H1 (cell line): ENCODE measurements around the gene DIAPH1. TPM values are rescaled to one million over a fixed set of nuclear protein-coding genes. Genes with fewer than 3 reads are reported as not detected.

Experiments used
- CTCF ChIA-PET: fragments of 300-600 bp; sonication (Branson Sonifier 250); formaldehyde crosslinking; loops from one replicate; lab custom pipeline; 2021; ENCODE audit not compliant: partially characterized antibody; lab: Charles Lee
- POLR2A ChIA-PET: fragments of 300-600 bp; sonication (Branson Sonifier 250); formaldehyde crosslinking; loops from one replicate; lab custom pipeline; 2021; ENCODE audit warnings: inconsistent platforms; ENCODE audit not compliant: partially characterized antibody; lab: Charles Lee
- DNase-seq, 2 experiments: peaks; one replicate each; pipeline versions ENCODE4 v3.0.0 to v3.0.0-alpha.2; 2010 to 2022; ENCODE audit warnings: low spot score in 2 of 2, low read depth in 1 of 2, mixed read lengths in 1 of 2
- FAIRE-seq: peaks from 2 replicates; lab custom pipeline; 2011; peaks lifted over from hg19 to GRCh38; lab: Jason Lieb, UNC
- H2AFZ ChIP-seq: 2 replicates; pipeline ENCODE4 v1.8.1; 2012; ENCODE audit warnings: low read length, inconsistent platforms
- H2AK5ac ChIP-seq: 2 replicates; pipeline ENCODE4 v1.6.1; 2013; ENCODE audit warnings: low read depth, low read length
- H2BK120ac ChIP-seq: replicated peaks from 2 replicates; pipeline ENCODE3; 2013; ENCODE audit warnings: low read depth, low read length, inconsistent platforms
- H2BK12ac ChIP-seq: 2 replicates; pipeline ENCODE4 v1.6.1; 2013; ENCODE audit warnings: low read depth, low read length
- H2BK15ac ChIP-seq: 2 replicates; pipeline ENCODE4 v1.6.1; 2013; ENCODE audit warnings: low read length
- H2BK20ac ChIP-seq: 2 replicates; pipeline ENCODE4 v1.6.1; 2013; ENCODE audit warnings: low read length
- H2BK5ac ChIP-seq: 2 replicates; pipeline ENCODE4 v1.6.1; 2013; ENCODE audit warnings: low read depth, low read length
- H3K14ac ChIP-seq: 2 replicates; pipeline ENCODE4 v1.6.1; 2013; ENCODE audit warnings: inconsistent platforms; ENCODE audit not compliant: insufficient read length
- H3K18ac ChIP-seq: 2 replicates; pipeline ENCODE4 v1.6.1; 2013; ENCODE audit warnings: low read length; ENCODE audit errors: extremely low read depth
- H3K23ac ChIP-seq: 2 replicates; pipeline ENCODE4 v1.6.1; 2013; ENCODE audit warnings: inconsistent platforms; ENCODE audit not compliant: insufficient read length
- H3K23me2 ChIP-seq: 2 replicates; pipeline ENCODE4 v1.6.1; 2013; ENCODE audit warnings: low read depth, low read length
- H3K27ac ChIP-seq: 2 replicates; pipeline ENCODE4 v1.6.1; 2011; ENCODE audit warnings: low read depth, low read length, inconsistent platforms
- H3K27me3 ChIP-seq, 4 experiments: replicated peaks in 1 of 4; 1 replicate in 1 of 4; 2 replicates in 3 of 4; pipeline versions ENCODE4 v1.6.1 to v1.8.1; 2011 to 2013; ENCODE audit warnings: low read length in 3 of 4, mild to moderate bottlenecking in 3 of 4, inconsistent platforms in 2 of 4, mixed read lengths in 2 of 4, moderate library complexity in 1 of 4; ENCODE audit not compliant: control insufficient read depth in 3 of 4, insufficient read depth in 3 of 4; ENCODE audit errors: extremely low read depth in 1 of 4
- H3K36me3 ChIP-seq, 4 experiments: 2 replicates each; pipeline versions ENCODE4 v1.6.1 to v1.8.1; 2011 to 2013; ENCODE audit warnings: mild to moderate bottlenecking in 4 of 4, low read length in 3 of 4, moderate library complexity in 2 of 4, control low read depth in 1 of 4, inconsistent platforms in 1 of 4; ENCODE audit not compliant: insufficient read depth in 4 of 4, control insufficient read depth in 2 of 4
- H3K4ac ChIP-seq: replicated peaks from 2 replicates; pipeline ENCODE3; 2013; ENCODE audit warnings: low read length, low read depth, mixed read lengths, inconsistent platforms; ENCODE audit not compliant: insufficient read length
- H3K4me1 ChIP-seq, 4 experiments: replicated peaks in 1 of 4; 1 replicate in 1 of 4; 2 replicates in 3 of 4; pipeline versions ENCODE4 v1.6.1 to v1.8.1; 2011 to 2013; ENCODE audit warnings: low read length in 3 of 4, inconsistent platforms in 2 of 4, mixed read lengths in 1 of 4; ENCODE audit not compliant: insufficient read depth in 4 of 4, control insufficient read depth in 3 of 4
- H3K4me2 ChIP-seq, 2 experiments: 2 replicates each; pipeline versions ENCODE4 v1.6.1 to v1.8.1; 2011 to 2013; ENCODE audit warnings: low read depth in 2 of 2, low read length in 2 of 2, control low read depth in 1 of 2, inconsistent platforms in 1 of 2, mild to moderate bottlenecking in 1 of 2; ENCODE audit not compliant: insufficient read depth in 1 of 2
- H3K4me3 ChIP-seq, 4 experiments: fragments of 200-600, 300-600 bp in 1 of 4; sonication (generic), shearing (Covaris generic), sonication (Bioruptor Twin) in 1 of 4; 2 replicates each; pipeline versions ENCODE4 v1.5.1 to v1.8.1; 2011 to 2016; ENCODE audit warnings: low read length in 4 of 4, low read depth in 3 of 4, control low read depth in 2 of 4, inconsistent platforms in 2 of 4, mild to moderate bottlenecking in 2 of 4, mixed read lengths in 1 of 4, moderate library complexity in 1 of 4; ENCODE audit not compliant: insufficient read depth in 2 of 4; ENCODE audit errors: extremely low read depth in 1 of 4
- H3K56ac ChIP-seq: replicated peaks from 2 replicates; pipeline ENCODE3; 2013; ENCODE audit warnings: low read depth, mild to moderate bottlenecking, mixed read lengths, low read length, inconsistent platforms; ENCODE audit not compliant: insufficient read length
- H3K79me1 ChIP-seq: 2 replicates; pipeline ENCODE4 v1.6.1; 2013; ENCODE audit warnings: low read depth, low read length, control low read depth
- H3K79me2 ChIP-seq, 2 experiments: 2 replicates each; pipeline versions ENCODE4 v1.6.1 to v1.8.1; 2012 to 2013; ENCODE audit warnings: low read length in 2 of 2, mild to moderate bottlenecking in 2 of 2, inconsistent platforms in 1 of 2; ENCODE audit not compliant: insufficient read depth in 2 of 2, control insufficient read depth in 1 of 2
- H3K9ac ChIP-seq, 4 experiments: replicated peaks in 1 of 4; 1 replicate in 1 of 4; 2 replicates in 3 of 4; pipeline versions ENCODE4 v1.6.1 to v1.8.1; 2011 to 2013; ENCODE audit warnings: low read depth in 3 of 4, low read length in 3 of 4, control low read depth in 2 of 4, mild to moderate bottlenecking in 2 of 4, moderate library complexity in 2 of 4, inconsistent platforms in 1 of 4; ENCODE audit errors: extremely low read depth in 1 of 4
- H3K9me3 ChIP-seq, 2 experiments: 2 replicates each; pipeline versions ENCODE4 v1.6.1 to v1.8.1; 2012 to 2013; ENCODE audit warnings: mild to moderate bottlenecking in 2 of 2, moderate library complexity in 2 of 2, control low read depth in 1 of 2, inconsistent platforms in 1 of 2, low read depth in 1 of 2, low read length in 1 of 2, mixed read lengths in 1 of 2; ENCODE audit not compliant: insufficient read depth in 2 of 2
- H4K20me1 ChIP-seq, 2 experiments: replicated peaks in 1 of 2; 2 replicates each; pipeline versions ENCODE3 to v1.8.1; 2011 to 2013; ENCODE audit warnings: inconsistent platforms in 2 of 2, low read length in 2 of 2, mild to moderate bottlenecking in 1 of 2; ENCODE audit not compliant: insufficient read depth in 2 of 2, control insufficient read depth in 1 of 2
- H4K5ac ChIP-seq: 2 replicates; pipeline ENCODE4 v1.6.1; 2013; ENCODE audit warnings: low read length, low read depth, mixed read lengths, inconsistent platforms; ENCODE audit not compliant: insufficient read length
- H4K8ac ChIP-seq: 2 replicates; pipeline ENCODE4 v1.8.0; 2013; ENCODE audit warnings: mild to moderate bottlenecking, moderate library complexity, low read length, inconsistent platforms; ENCODE audit not compliant: insufficient read depth; ENCODE audit errors: extremely low read depth
- H4K91ac ChIP-seq: replicated peaks from 2 replicates; pipeline ENCODE3; 2013; ENCODE audit warnings: low read length, mixed read lengths, inconsistent platforms; ENCODE audit not compliant: insufficient read length
- ASH2L ChIP-seq: fragments of 200-600, 300-600 bp; sonication (generic); IDR thresholded peaks from one replicate; pipeline ENCODE4 v1.7.1; 2017; ENCODE audit warnings: low read length
- BRCA1 ChIP-seq: IDR thresholded peaks from 2 replicates; pipeline ENCODE4 v1.6.1; 2012; ENCODE audit warnings: low read depth, low read length, improper control_type of control experiment
- CBX5 ChIP-seq: fragments of 300-800, 300-1000 bp; sonication (generic); IDR thresholded peaks from 2 replicates; pipeline ENCODE4 v1.7.1; 2016; ENCODE audit warnings: antibody characterized with exemption, low read length, low read depth
- EP300 ChIP-seq, 2 experiments: IDR thresholded peaks; 1 replicate in 1 of 2; 2 replicates in 1 of 2; pipeline ENCODE4 v1.6.1; 2011 to 2012; ENCODE audit warnings: low read depth in 2 of 2, low read length in 2 of 2, mild to moderate bottlenecking in 2 of 2, borderline replicate concordance in 1 of 2, inconsistent platforms in 1 of 2, moderate library complexity in 1 of 2
- HDAC2 ChIP-seq, 2 experiments: fragments of 300-600 bp in 1 of 2; sonication (generic) in 1 of 2; IDR thresholded peaks; 2 replicates each; pipeline ENCODE4 v1.6.1; 2011 to 2012; ENCODE audit warnings: low read depth in 2 of 2, low read length in 2 of 2, mild to moderate bottlenecking in 2 of 2, moderate library complexity in 2 of 2, borderline replicate concordance in 1 of 2, inconsistent platforms in 1 of 2
- MAFK ChIP-seq: IDR thresholded peaks from 2 replicates; pipeline ENCODE4 v1.6.1; 2012; ENCODE audit warnings: low read depth, mild to moderate bottlenecking, improper control_type of control experiment, low read length
- YY1 ChIP-seq: IDR thresholded peaks from 2 replicates; pipeline ENCODE4 v1.6.1; 2011; ENCODE audit warnings: low read depth, mild to moderate bottlenecking, low read length
- WGBS, 2 experiments: shearing (Covaris generic) in 1 of 2; methylation state at CpG; one replicate each; pipeline versions ENCODE4 v1.1.6 to v1.1.7; 2013 to 2015; ENCODE audit warnings: low lambda C conversion rate in 2 of 2, mixed read lengths in 2 of 2, inconsistent platforms in 1 of 2, low coverage in 1 of 2, missing lambda C conversion rate in 1 of 2; ENCODE audit not compliant: insufficient replicate concordance in 2 of 2, insufficient coverage in 1 of 2, insufficient read length in 1 of 2; ENCODE audit errors: extremely low coverage in 1 of 2, missing lambda C conversion rate in 1 of 2; 5-methylcytosine and 5-hydroxymethylcytosine counted together
- polyA plus RNA-seq, 7 experiments: library from polyadenylated mRNA; depleted of rRNA in 3 of 7; stranded (reverse) in 5 of 7; unstranded in 2 of 7; fragments of >200 nt in 5 of 7; fragments of 200-250 nt in 2 of 7; gene quantifications; 1 replicate in 5 of 7; 2 replicates in 1 of 7; 4 replicates in 1 of 7; pipeline versions ENCODE4 v1.2.1 to v1.2.3, GENCODE V29; 2011 to 2013; ENCODE audit warnings: missing spikeins in 2 of 7, mixed read lengths in 2 of 7
- total RNA-seq: library from RNA; stranded (reverse); fragmentation: NEBNext Ultra II Directional; extraction: Animal tissue kit (Norgen Biotek cat#: 25700); gene quantifications from 2 replicates; pipeline ENCODE4 v1.2.1, GENCODE V29; 2021

DIAPH1 gene
- total and polyA plus RNA-seq, 2 of the 8 experiments (the other 6 are each of a cell fraction or from before 2014, with no cell fraction given): 61.2 to 114 TPM

- no peak overlapping the region for H3K18ac ChIP-seq
- H3K4me2 ChIP-seq: peak overlapping the region; percentile 98
- peaks cover 11% of the 10 kb centered on the region for H3K23me2 ChIP-seq
- H4K5ac ChIP-seq: peak overlapping the region; percentile 51
- no peaks in the 10 kb centered on the region for H3K9me3 ChIP-seq
- no peak overlapping the region for H3K56ac ChIP-seq
- H3K79me1 ChIP-seq: no peaks in the 10 kb centered on the region; the same call in 1 of the 2 replicates
- FAIRE-seq (peak; percentile 63), DNase-seq (no peak)
- peak overlapping the region; percentile 5; the same call in 1 of the 2 replicates for H3K27ac ChIP-seq
- no peak overlapping the region for H2AK5ac ChIP-seq
- H3K27me3 ChIP-seq: peaks cover 7 to 19% (median 16%) of the 10 kb centered on the region in 4 experiments
- H2BK15ac ChIP-seq: no peak overlapping the region
- no peak overlapping the region for H3K4ac ChIP-seq
- no peak overlapping the region for H3K14ac ChIP-seq
- H2BK12ac ChIP-seq: no peak overlapping the region
- TF ChIP-seq CBX5: no peak
- no peak for TF ChIP-seq MAFK
- no peak for TF ChIP-seq HDAC2 (IDR thresholded peaks at IDR 0.05; ENCODE audit: borderline replicate concordance in 1 of 2, low read depth in 2 of 2, low read length in 2 of 2)
- TF ChIP-seq BRCA1: no peak
- TF ChIP-seq YY1: no peak
- TF ChIP-seq ASH2L: peak; percentile 64
- no peak for TF ChIP-seq EP300 (IDR thresholded peaks at IDR 0.05; ENCODE audit: borderline replicate concordance in 1 of 2, low read depth in 2 of 2, low read length in 2 of 2)
- peaks cover 11 to 16% of the 10 kb centered on the region in 2 experiments for H4K20me1 ChIP-seq
- H2BK20ac ChIP-seq: no peak overlapping the region
- no peak overlapping the region for H4K8ac ChIP-seq
- no peaks in the 10 kb centered on the region for H3K36me3 ChIP-seq
- H3K4me1 ChIP-seq: peaks cover 5 to 20% (median 12%) of the 10 kb centered on the region in 4 experiments
- H3K4me3 ChIP-seq: peak overlapping the region; percentile 56 to 78 (median 69); a peak in 5 of 8 replicates
- H2BK120ac ChIP-seq: no peak overlapping the region
- H3K9ac ChIP-seq: no peak overlapping the region
- no peak overlapping the region for H3K23ac ChIP-seq
- CTCF ChIA-PET: interaction anchor here (0.6 to 14.3 kb wide), 17 partner anchors 7 to 645 kb away, joined by 3 to 164 read pairs (median 7); partner anchors contain the start of genes PCDHB9, PCDHGA10, PCDHGA11 and PCDHGB1
- 8% methylated on average over 4 of the region's 4 CpGs; no CpG with 5 or more reads in 1 of the 2 experiments for WGBS, 2 experiments
- POLR2A ChIA-PET: interaction anchor here (0.9 to 3.5 kb wide), 5 partner anchors 10 to 31 kb away, joined by 4 to 25 read pairs (median 6); no protein-coding TSS in a partner anchor
- H3K79me2 ChIP-seq: peaks cover 0 to 3% of the 10 kb centered on the region in 2 experiments; a peak in 1 of 4 replicates
- H4K91ac ChIP-seq: no peak overlapping the region
- no peak overlapping the region for H2AFZ ChIP-seq
- H2BK5ac ChIP-seq: no peak overlapping the region
Observed at GRCh38 chr5:141484310-141484640, 134.5 kb downstream of the DIAPH1 start.
